H1 (cell line): ENCODE data around the gene USB1. TPM values are rescaled to one million over a fixed set of nuclear protein-coding genes. Genes with fewer than 3 reads are reported as not detected.

Experiments used
- CTCF ChIA-PET: fragments of 300-600 bp; sonication (Branson Sonifier 250); formaldehyde crosslinking; loops from one replicate; lab custom pipeline; 2021; ENCODE audit not compliant: partially characterized antibody; lab: Charles Lee
- POLR2A ChIA-PET: fragments of 300-600 bp; sonication (Branson Sonifier 250); formaldehyde crosslinking; loops from one replicate; lab custom pipeline; 2021; ENCODE audit warnings: inconsistent platforms; ENCODE audit not compliant: partially characterized antibody; lab: Charles Lee
- DNase-seq, 2 experiments: peaks; one replicate each; pipeline versions ENCODE4 v3.0.0 to v3.0.0-alpha.2; 2010 to 2022; ENCODE audit warnings: low spot score in 2 of 2, low read depth in 1 of 2, mixed read lengths in 1 of 2
- FAIRE-seq: peaks from 2 replicates; lab custom pipeline; 2011; peaks lifted over from hg19 to GRCh38; lab: Jason Lieb, UNC
- H2AFZ ChIP-seq: 2 replicates; pipeline ENCODE4 v1.8.1; 2012; ENCODE audit warnings: low read length, inconsistent platforms
- H2AK5ac ChIP-seq: 2 replicates; pipeline ENCODE4 v1.6.1; 2013; ENCODE audit warnings: low read depth, low read length
- H2BK120ac ChIP-seq: replicated peaks from 2 replicates; pipeline ENCODE3; 2013; ENCODE audit warnings: low read depth, low read length, inconsistent platforms
- H2BK12ac ChIP-seq: 2 replicates; pipeline ENCODE4 v1.6.1; 2013; ENCODE audit warnings: low read depth, low read length
- H2BK15ac ChIP-seq: 2 replicates; pipeline ENCODE4 v1.6.1; 2013; ENCODE audit warnings: low read length
- H2BK20ac ChIP-seq: 2 replicates; pipeline ENCODE4 v1.6.1; 2013; ENCODE audit warnings: low read length
- H2BK5ac ChIP-seq: 2 replicates; pipeline ENCODE4 v1.6.1; 2013; ENCODE audit warnings: low read depth, low read length
- H3K14ac ChIP-seq: 2 replicates; pipeline ENCODE4 v1.6.1; 2013; ENCODE audit warnings: inconsistent platforms; ENCODE audit not compliant: insufficient read length
- H3K18ac ChIP-seq: 2 replicates; pipeline ENCODE4 v1.6.1; 2013; ENCODE audit warnings: low read length; ENCODE audit errors: extremely low read depth
- H3K23ac ChIP-seq: 2 replicates; pipeline ENCODE4 v1.6.1; 2013; ENCODE audit warnings: inconsistent platforms; ENCODE audit not compliant: insufficient read length
- H3K23me2 ChIP-seq: 2 replicates; pipeline ENCODE4 v1.6.1; 2013; ENCODE audit warnings: low read depth, low read length
- H3K27ac ChIP-seq: 2 replicates; pipeline ENCODE4 v1.6.1; 2011; ENCODE audit warnings: low read depth, low read length, inconsistent platforms
- H3K27me3 ChIP-seq, 4 experiments: replicated peaks in 1 of 4; 1 replicate in 1 of 4; 2 replicates in 3 of 4; pipeline versions ENCODE4 v1.6.1 to v1.8.1; 2011 to 2013; ENCODE audit warnings: low read length in 3 of 4, mild to moderate bottlenecking in 3 of 4, inconsistent platforms in 2 of 4, mixed read lengths in 2 of 4, moderate library complexity in 1 of 4; ENCODE audit not compliant: control insufficient read depth in 3 of 4, insufficient read depth in 3 of 4; ENCODE audit errors: extremely low read depth in 1 of 4
- H3K36me3 ChIP-seq, 4 experiments: 2 replicates each; pipeline versions ENCODE4 v1.6.1 to v1.8.1; 2011 to 2013; ENCODE audit warnings: mild to moderate bottlenecking in 4 of 4, low read length in 3 of 4, moderate library complexity in 2 of 4, control low read depth in 1 of 4, inconsistent platforms in 1 of 4; ENCODE audit not compliant: insufficient read depth in 4 of 4, control insufficient read depth in 2 of 4
- H3K4ac ChIP-seq: replicated peaks from 2 replicates; pipeline ENCODE3; 2013; ENCODE audit warnings: low read length, low read depth, mixed read lengths, inconsistent platforms; ENCODE audit not compliant: insufficient read length
- H3K4me1 ChIP-seq, 4 experiments: replicated peaks in 1 of 4; 1 replicate in 1 of 4; 2 replicates in 3 of 4; pipeline versions ENCODE4 v1.6.1 to v1.8.1; 2011 to 2013; ENCODE audit warnings: low read length in 3 of 4, inconsistent platforms in 2 of 4, mixed read lengths in 1 of 4; ENCODE audit not compliant: insufficient read depth in 4 of 4, control insufficient read depth in 3 of 4
- H3K4me2 ChIP-seq, 2 experiments: 2 replicates each; pipeline versions ENCODE4 v1.6.1 to v1.8.1; 2011 to 2013; ENCODE audit warnings: low read depth in 2 of 2, low read length in 2 of 2, control low read depth in 1 of 2, inconsistent platforms in 1 of 2, mild to moderate bottlenecking in 1 of 2; ENCODE audit not compliant: insufficient read depth in 1 of 2
- H3K4me3 ChIP-seq, 4 experiments: fragments of 200-600, 300-600 bp in 1 of 4; sonication (generic), shearing (Covaris generic), sonication (Bioruptor Twin) in 1 of 4; 2 replicates each; pipeline versions ENCODE4 v1.5.1 to v1.8.1; 2011 to 2016; ENCODE audit warnings: low read length in 4 of 4, low read depth in 3 of 4, control low read depth in 2 of 4, inconsistent platforms in 2 of 4, mild to moderate bottlenecking in 2 of 4, mixed read lengths in 1 of 4, moderate library complexity in 1 of 4; ENCODE audit not compliant: insufficient read depth in 2 of 4; ENCODE audit errors: extremely low read depth in 1 of 4
- H3K56ac ChIP-seq: replicated peaks from 2 replicates; pipeline ENCODE3; 2013; ENCODE audit warnings: low read depth, mild to moderate bottlenecking, mixed read lengths, low read length, inconsistent platforms; ENCODE audit not compliant: insufficient read length
- H3K79me1 ChIP-seq: 2 replicates; pipeline ENCODE4 v1.6.1; 2013; ENCODE audit warnings: low read depth, low read length, control low read depth
- H3K79me2 ChIP-seq, 2 experiments: 2 replicates each; pipeline versions ENCODE4 v1.6.1 to v1.8.1; 2012 to 2013; ENCODE audit warnings: low read length in 2 of 2, mild to moderate bottlenecking in 2 of 2, inconsistent platforms in 1 of 2; ENCODE audit not compliant: insufficient read depth in 2 of 2, control insufficient read depth in 1 of 2
- H3K9ac ChIP-seq, 4 experiments: replicated peaks in 1 of 4; 1 replicate in 1 of 4; 2 replicates in 3 of 4; pipeline versions ENCODE4 v1.6.1 to v1.8.1; 2011 to 2013; ENCODE audit warnings: low read depth in 3 of 4, low read length in 3 of 4, control low read depth in 2 of 4, mild to moderate bottlenecking in 2 of 4, moderate library complexity in 2 of 4, inconsistent platforms in 1 of 4; ENCODE audit errors: extremely low read depth in 1 of 4
- H3K9me3 ChIP-seq, 2 experiments: 2 replicates each; pipeline versions ENCODE4 v1.6.1 to v1.8.1; 2012 to 2013; ENCODE audit warnings: mild to moderate bottlenecking in 2 of 2, moderate library complexity in 2 of 2, control low read depth in 1 of 2, inconsistent platforms in 1 of 2, low read depth in 1 of 2, low read length in 1 of 2, mixed read lengths in 1 of 2; ENCODE audit not compliant: insufficient read depth in 2 of 2
- H4K20me1 ChIP-seq, 2 experiments: replicated peaks in 1 of 2; 2 replicates each; pipeline versions ENCODE3 to v1.8.1; 2011 to 2013; ENCODE audit warnings: inconsistent platforms in 2 of 2, low read length in 2 of 2, mild to moderate bottlenecking in 1 of 2; ENCODE audit not compliant: insufficient read depth in 2 of 2, control insufficient read depth in 1 of 2
- H4K5ac ChIP-seq: 2 replicates; pipeline ENCODE4 v1.6.1; 2013; ENCODE audit warnings: low read length, low read depth, mixed read lengths, inconsistent platforms; ENCODE audit not compliant: insufficient read length
- H4K8ac ChIP-seq: 2 replicates; pipeline ENCODE4 v1.8.0; 2013; ENCODE audit warnings: mild to moderate bottlenecking, moderate library complexity, low read length, inconsistent platforms; ENCODE audit not compliant: insufficient read depth; ENCODE audit errors: extremely low read depth
- H4K91ac ChIP-seq: replicated peaks from 2 replicates; pipeline ENCODE3; 2013; ENCODE audit warnings: low read length, mixed read lengths, inconsistent platforms; ENCODE audit not compliant: insufficient read length
- GABPA ChIP-seq: IDR thresholded peaks from 2 replicates; pipeline ENCODE4 v1.6.1; 2011; ENCODE audit warnings: mild to moderate bottlenecking, low read length, moderate library complexity, borderline replicate concordance; ENCODE audit not compliant: insufficient read depth
- JUN ChIP-seq: IDR thresholded peaks from 2 replicates; pipeline ENCODE4 v1.6.1; 2011; ENCODE audit warnings: low read depth, mild to moderate bottlenecking, improper control_type of control experiment, low read length
- KDM4A ChIP-seq: IDR thresholded peaks from one replicate; pipeline ENCODE4 v1.7.1; 2012; ENCODE audit warnings: low read depth, mild to moderate bottlenecking, moderate library complexity, low read length, inconsistent platforms; ENCODE audit not compliant: severe bottlenecking
- YY1 ChIP-seq: IDR thresholded peaks from 2 replicates; pipeline ENCODE4 v1.6.1; 2011; ENCODE audit warnings: low read depth, mild to moderate bottlenecking, low read length
- WGBS, 2 experiments: shearing (Covaris generic) in 1 of 2; methylation state at CpG; one replicate each; pipeline versions ENCODE4 v1.1.6 to v1.1.7; 2013 to 2015; ENCODE audit warnings: low lambda C conversion rate in 2 of 2, mixed read lengths in 2 of 2, inconsistent platforms in 1 of 2, low coverage in 1 of 2, missing lambda C conversion rate in 1 of 2; ENCODE audit not compliant: insufficient replicate concordance in 2 of 2, insufficient coverage in 1 of 2, insufficient read length in 1 of 2; ENCODE audit errors: extremely low coverage in 1 of 2, missing lambda C conversion rate in 1 of 2; 5-methylcytosine and 5-hydroxymethylcytosine counted together
- polyA plus RNA-seq, 7 experiments: library from polyadenylated mRNA; depleted of rRNA in 3 of 7; stranded (reverse) in 5 of 7; unstranded in 2 of 7; fragments of >200 nt in 5 of 7; fragments of 200-250 nt in 2 of 7; gene quantifications; 1 replicate in 5 of 7; 2 replicates in 1 of 7; 4 replicates in 1 of 7; pipeline versions ENCODE4 v1.2.1 to v1.2.3, GENCODE V29; 2011 to 2013; ENCODE audit warnings: missing spikeins in 2 of 7, mixed read lengths in 2 of 7
- total RNA-seq: library from RNA; stranded (reverse); fragmentation: NEBNext Ultra II Directional; extraction: Animal tissue kit (Norgen Biotek cat#: 25700); gene quantifications from 2 replicates; pipeline ENCODE4 v1.2.1, GENCODE V29; 2021
- TF ChIP-seq, protein P1 (sequence below): IDR thresholded peaks from 2 replicates; pipeline ENCODE4 v1.6.1; 2012; ENCODE audit warnings: inconsistent platforms

The USB1 gene
- total and polyA plus RNA-seq, 2 of the 8 experiments (the other 6 are each of a cell fraction or from before 2014, with no cell fraction given): 65.4 to 75.9 TPM

DNA sequence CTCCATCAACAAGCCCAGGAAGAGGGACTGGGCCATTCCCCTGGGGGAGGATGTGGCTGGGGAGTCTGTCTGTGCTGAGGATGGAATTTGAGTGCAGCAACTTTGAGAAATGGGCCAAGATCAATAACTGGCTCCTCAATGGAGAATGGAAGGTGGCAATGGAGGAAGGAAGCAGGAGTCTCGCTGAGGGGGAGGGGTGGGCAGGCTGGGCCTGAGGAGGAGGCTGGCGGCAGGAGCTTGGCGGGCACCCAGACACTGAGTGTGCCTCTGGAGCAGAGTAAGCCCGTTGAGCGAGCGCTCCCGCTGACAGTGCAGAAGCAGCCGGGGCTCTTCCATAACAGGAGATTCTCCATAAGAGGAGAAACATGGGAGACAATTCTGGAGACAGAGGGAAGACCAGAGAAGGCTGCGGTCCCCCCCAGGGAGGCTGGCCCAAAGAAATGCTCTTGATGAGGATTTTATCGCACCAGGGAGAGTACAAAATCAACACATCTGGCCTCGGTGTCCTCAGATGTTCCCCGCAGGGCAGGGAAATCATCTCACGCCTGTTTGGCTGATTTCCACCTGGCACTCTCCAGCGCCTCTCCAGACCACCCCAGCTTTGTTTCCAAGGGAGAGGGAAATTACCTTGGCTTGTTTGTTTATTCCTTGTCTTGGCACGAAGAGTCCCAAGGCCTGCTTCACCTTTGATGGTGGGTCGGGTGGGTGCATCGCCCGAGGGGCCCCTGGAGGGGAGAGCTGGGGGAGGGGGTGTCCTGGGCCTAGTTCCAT lies 21.6 kb downstream of the USB1 start:
- H3K79me2 ChIP-seq: peaks cover 0 to 6% of the 10 kb centered on the region in 2 experiments; a peak in 1 of 4 replicates
- 0 out of 2 replicates have a peak overlapping the region, but pooled peaks have one; percentile 55 for H2BK12ac ChIP-seq
- no peak overlapping the region for H2BK15ac ChIP-seq
- no peak overlapping the region for H2BK20ac ChIP-seq
- H3K23me2 ChIP-seq: peaks cover 19% of the 10 kb centered on the region; the same call in 1 of the 2 replicates
- TF ChIP-seq GABPA (no peak), YY1 (no peak), JUN (no peak), KDM4A (no peak)
- TF ChIP-seq, protein P1, sequence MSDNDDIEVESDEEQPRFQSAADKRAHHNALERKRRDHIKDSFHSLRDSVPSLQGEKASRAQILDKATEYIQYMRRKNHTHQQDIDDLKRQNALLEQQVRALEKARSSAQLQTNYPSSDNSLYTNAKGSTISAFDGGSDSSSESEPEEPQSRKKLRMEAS: no peak
- H3K56ac ChIP-seq: no peak overlapping the region
- no peaks in the 10 kb centered on the region for H4K20me1 ChIP-seq
- H2AFZ ChIP-seq: no peak overlapping the region
- H3K27me3 ChIP-seq: no peaks in the 10 kb centered on the region; a peak in 3 of 7 replicates
- 0 out of 2 replicates have a peak, but pooled peaks cover 2% of the 10 kb centered on the region for H3K79me1 ChIP-seq
- H3K27ac ChIP-seq: no peak overlapping the region
- no peak overlapping the region for H3K14ac ChIP-seq
- H3K23ac ChIP-seq: no peak overlapping the region
- FAIRE-seq: no peak
- ChIA-PET POLR2A (interaction anchor here (0.8 to 4.2 kb wide), 6 partner anchors 9 to 107 kb away, joined by 3 to 20 read pairs (median 3); partner anchors contain the start of gene CFAP20), CTCF (interaction anchor here (0.6 to 19.9 kb wide), 15 partner anchors 9 to 288 kb away, joined by 3 to 362 read pairs (median 4); partner anchors contain the start of gene CFAP20)
- no peak overlapping the region for H3K9ac ChIP-seq
- no peak overlapping the region for H2BK120ac ChIP-seq
- no peaks in the 10 kb centered on the region for H3K36me3 ChIP-seq
- H3K4ac ChIP-seq: no peak overlapping the region
- peak overlapping the region; percentile 28; the same call in 1 of the 2 replicates for H2AK5ac ChIP-seq
- peak overlapping the region; percentile 15; the same call in 1 of the 2 replicates for H2BK5ac ChIP-seq
- H3K4me1 ChIP-seq: peaks cover 0 to 13% (median 10%) of the 10 kb centered on the region in 4 experiments; a peak in 6 of 7 replicates
- H4K8ac ChIP-seq: 0 out of 2 replicates have a peak overlapping the region, but pooled peaks have one; percentile 53
- H3K18ac ChIP-seq: peak overlapping the region; percentile 27; the same call in 1 of the 2 replicates
- no peak for DNase-seq
- H3K4me3 ChIP-seq: no peak overlapping the region
- no peak overlapping the region for H4K91ac ChIP-seq
- H3K4me2 ChIP-seq: peak overlapping the region in 1 of 2 experiments; percentile 12; a peak in 1 of 4 replicates
- H4K5ac ChIP-seq: no peak overlapping the region
- 77% methylated on average over 13 of the region's 18 CpGs; no CpG with 5 or more reads in 1 of the 2 experiments for WGBS, 2 experiments
- H3K9me3 ChIP-seq: no peaks in the 10 kb centered on the region
